MCF 10A (cell line): Measurements from ENCODE around the gene TSPAN17. TPM values are rescaled to one million over a fixed set of nuclear protein-coding genes. Genes with fewer than 3 reads are reported as not detected.

Experiments used
- BruUV-seq: library from RNA; stranded (reverse); fragments of 400-500 nt; replicated peaks from 2 replicates; lab custom pipeline; 2021; lab: Mats Ljungman, UMichigan
- CTCF ChIA-PET: fragments of 300-600 bp; sonication (Branson Sonifier 250); formaldehyde crosslinking; extraction: SDS; loops from one replicate; lab custom pipeline; 2021; ENCODE audit warnings: antibody characterized with exemption, inconsistent platforms; lab: Yijun Ruan, JAX
- POLR2A ChIA-PET: fragments of 300-600, 350-650 bp; sonication (Branson Sonifier 250); formaldehyde crosslinking; extraction: SDS; loops from one replicate; lab custom pipeline; 2020; ENCODE audit warnings: antibody characterized with exemption, inconsistent platforms; lab: Yijun Ruan, JAX
- DNase-seq: peaks from one replicate; pipeline ENCODE4 v3.0.0-alpha.2; 2018; ENCODE audit not compliant: unreplicated experiment
- H3K27ac Mint-ChIP-seq: one replicate; pipeline ENCODE4 v1.8.0; 2022; ENCODE audit warnings: mild to moderate bottlenecking, low read depth, mixed read lengths; ENCODE audit not compliant: unreplicated experiment
- H3K27me3 Mint-ChIP-seq: one replicate; pipeline ENCODE4 v1.8.0; 2022; ENCODE audit warnings: mixed read lengths; ENCODE audit not compliant: insufficient read depth, unreplicated experiment
- H3K36me3 Mint-ChIP-seq: one replicate; pipeline ENCODE4 v1.8.0; 2022; ENCODE audit warnings: mild to moderate bottlenecking, moderate library complexity, mixed read lengths; ENCODE audit not compliant: insufficient read depth, unreplicated experiment
- H3K4me1 Mint-ChIP-seq: one replicate; pipeline ENCODE4 v1.8.0; 2022; ENCODE audit warnings: mixed read lengths; ENCODE audit not compliant: insufficient read depth, unreplicated experiment
- H3K4me3 Mint-ChIP-seq: one replicate; pipeline ENCODE4 v1.8.0; 2022; ENCODE audit warnings: mild to moderate bottlenecking, moderate library complexity, mixed read lengths; ENCODE audit not compliant: unreplicated experiment
- H3K9me3 Mint-ChIP-seq: one replicate; pipeline ENCODE4 v1.8.0; 2022; ENCODE audit warnings: mixed read lengths; ENCODE audit not compliant: unreplicated experiment
- CTCF ChIP-seq: fragments of 200-600 bp; IDR thresholded peaks from one replicate; pipeline ENCODE4 v1.8.0; 2022; ENCODE audit warnings: antibody characterized with exemption, mild to moderate bottlenecking; ENCODE audit not compliant: unreplicated experiment
- intact Hi-C: fragments of 100-400 bp; cut with micrococcal nuclease; formaldehyde crosslinking; loops from 2 replicates; pipeline ENCODE4 v1.14.1; 2022
- total RNA-seq: library from RNA; stranded (reverse); gene quantifications from 2 replicates; pipeline ENCODE4 v1.2.3, GENCODE V29; 2022

Gene TSPAN17
- total RNA-seq, 1 experiment from 2014 or later = 36.7 TPM

- no peak overlapping the region for H3K27ac Mint-ChIP-seq
Observed at GRCh38 chr5:176654856-176655255, 7.6 kb downstream of the TSPAN17 start.

GRCh38 chr5:176656467-176656990 is 9.2 kb downstream of the TSPAN17 start:
- DNase-seq = no peak
- ChIA-PET CTCF (interaction anchor here (0.5 to 6.2 kb wide), 14 partner anchors 8 to 801 kb away, joined by 3 to 122 read pairs (median 8); partner anchors contain the start of gene TSPAN17), POLR2A (no interaction called here)
- H3K27me3 Mint-ChIP-seq = no peaks in the 10 kb centered on the region
- TF ChIP-seq CTCF = no peak
- peaks cover 10% of the 10 kb centered on the region for H3K4me1 Mint-ChIP-seq
- peaks cover 14% of the 10 kb centered on the region for H3K36me3 Mint-ChIP-seq
- intact Hi-C loops = no loop called here
- H3K9me3 Mint-ChIP-seq = no peaks in the 10 kb centered on the region
- no peak overlapping the region for H3K4me3 Mint-ChIP-seq
- no peak overlapping the region for H3K27ac Mint-ChIP-seq
- BruUV-seq = no TSS peak

More at GRCh38 chr5:176654856-176655255, 7.6 kb downstream of the TSPAN17 start:
- intact Hi-C loops = no loop called here
- CTCF ChIA-PET = no interaction called here
- POLR2A ChIA-PET = no interaction called here
- H3K27me3 Mint-ChIP-seq = no peaks in the 10 kb centered on the region
- no peaks in the 10 kb centered on the region for H3K9me3 Mint-ChIP-seq
- peaks cover 14% of the 10 kb centered on the region for H3K36me3 Mint-ChIP-seq
- no peak for TF ChIP-seq CTCF
- no peak for DNase-seq
- H3K4me3 Mint-ChIP-seq = no peak overlapping the region
- peaks cover 21% of the 10 kb centered on the region for H3K4me1 Mint-ChIP-seq
- BruUV-seq = no TSS peak

- no peak overlapping the region for H3K27ac Mint-ChIP-seq
- ChIA-PET CTCF (interaction anchor here (0.6 to 6.2 kb wide), 67 partner anchors 10 to 928 kb away, joined by 3 to 122 read pairs (median 4); partner anchors contain the start of genes EIF4E1B, HK3, SNCB and TSPAN17), POLR2A (interaction anchor here (1.0 to 1.4 kb wide), 3 partner anchors 11 to 455 kb away, joined by 4 read pairs; partner anchors contain the start of genes CLTB and TSPAN17)
Observed at GRCh38 chr5:176658007-176658599, 10.8 kb downstream of the TSPAN17 start.

More at GRCh38 chr5:176658007-176658599, 10.8 kb downstream of the TSPAN17 start:
- H3K9me3 Mint-ChIP-seq = no peaks in the 10 kb centered on the region
- TSS peak; percentile 68 for BruUV-seq
- DNase-seq = peak; percentile 82
- H3K27me3 Mint-ChIP-seq = no peaks in the 10 kb centered on the region
- no peak overlapping the region for H3K4me3 Mint-ChIP-seq
- peak; percentile 99 for TF ChIP-seq CTCF
- peaks cover 9% of the 10 kb centered on the region for H3K4me1 Mint-ChIP-seq
- peaks cover 14% of the 10 kb centered on the region for H3K36me3 Mint-ChIP-seq
- intact Hi-C loops = loop anchor here (1.0 kb wide), 2 partner anchors 413 to 454 kb away; no protein-coding TSS in a partner anchor
